ENCODE data around the gene PTK6. TPM values are rescaled to one million over a fixed set of nuclear protein-coding genes. Genes with fewer than 3 reads are reported as not detected.
"Not testable (repeated sequence)": the region's sequence is repeated elsewhere in the genome, so short reads cannot be mapped to it uniquely, and the experiment has no call there.

The PTK6 gene
- total RNA-seq, 1 donor from 2014 or later, result 4.2 TPM

DNA sequence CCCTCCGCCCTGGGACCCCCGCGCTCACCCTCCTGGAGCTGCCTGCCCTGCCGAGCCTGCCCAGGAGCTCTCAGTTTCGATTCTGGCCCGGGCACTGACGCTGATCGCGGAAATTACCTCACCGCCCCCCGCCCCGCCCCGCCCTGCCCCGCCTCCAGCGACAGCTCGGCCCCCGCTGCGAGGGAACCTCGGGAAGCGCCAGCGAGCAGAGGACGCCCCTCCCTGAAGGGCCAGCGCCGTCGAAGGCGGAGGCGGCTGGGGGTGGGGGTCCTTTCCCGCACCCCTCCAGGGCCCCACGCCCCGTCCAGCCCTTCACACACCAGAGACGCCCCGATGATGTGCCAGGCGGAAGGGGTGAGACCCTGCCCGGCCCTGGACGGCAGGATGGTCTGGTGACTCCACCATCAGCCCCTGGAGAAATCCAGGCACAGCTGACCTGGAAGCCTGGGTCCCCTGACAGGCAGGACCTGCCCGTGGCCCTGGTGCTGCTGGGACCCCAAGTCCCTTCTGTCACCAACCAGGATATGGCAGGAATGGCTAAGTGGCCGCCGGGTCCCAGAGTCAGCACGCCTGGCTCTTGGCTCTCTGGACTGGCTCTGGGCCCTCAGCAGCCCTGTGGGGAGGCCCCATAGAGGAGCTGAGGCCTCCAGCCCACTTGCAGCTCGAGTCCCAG is 37.1 kb upstream of the PTK6 start, which contains the start of gene HELZ2:
Gene HELZ2 (minus strand): TSS at position 84 of the 673 bp plus-strand sequence. CDS start 1,854 bp downstream, outside the sequence.
- Histone ChIP-seq H3K27ac (peak within 1 kb of the TSS; percentile 94), H3K27me3 (ENCODE audit: low read depth) (peaks cover 5% of the 10 kb centered on the region)

GRCh38 chr20:63573647-63574131 is 36.5 kb upstream of the PTK6 start:
- DNase-seq (no peak), ATAC-seq (peak; percentile 52 to 57)
- TF ChIP-seq, protein P1, sequence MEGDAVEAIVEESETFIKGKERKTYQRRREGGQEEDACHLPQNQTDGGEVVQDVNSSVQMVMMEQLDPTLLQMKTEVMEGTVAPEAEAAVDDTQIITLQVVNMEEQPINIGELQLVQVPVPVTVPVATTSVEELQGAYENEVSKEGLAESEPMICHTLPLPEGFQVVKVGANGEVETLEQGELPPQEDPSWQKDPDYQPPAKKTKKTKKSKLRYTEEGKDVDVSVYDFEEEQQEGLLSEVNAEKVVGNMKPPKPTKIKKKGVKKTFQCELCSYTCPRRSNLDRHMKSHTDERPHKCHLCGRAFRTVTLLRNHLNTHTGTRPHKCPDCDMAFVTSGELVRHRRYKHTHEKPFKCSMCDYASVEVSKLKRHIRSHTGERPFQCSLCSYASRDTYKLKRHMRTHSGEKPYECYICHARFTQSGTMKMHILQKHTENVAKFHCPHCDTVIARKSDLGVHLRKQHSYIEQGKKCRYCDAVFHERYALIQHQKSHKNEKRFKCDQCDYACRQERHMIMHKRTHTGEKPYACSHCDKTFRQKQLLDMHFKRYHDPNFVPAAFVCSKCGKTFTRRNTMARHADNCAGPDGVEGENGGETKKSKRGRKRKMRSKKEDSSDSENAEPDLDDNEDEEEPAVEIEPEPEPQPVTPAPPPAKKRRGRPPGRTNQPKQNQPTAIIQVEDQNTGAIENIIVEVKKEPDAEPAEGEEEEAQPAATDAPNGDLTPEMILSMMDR (IDR thresholded peaks at IDR 0.05), result no peak
- Histone ChIP-seq H3K27ac (peak overlapping the region; percentile 94), H3K4me1 (peaks cover 24% of the 10 kb centered on the region), H3K27me3 (ENCODE audit: low read depth) (no peaks in the 10 kb centered on the region), H3K4me3 (peak overlapping the region; percentile 86), H3K9me3 (no peaks in the 10 kb centered on the region), H3K36me3 (peaks cover 12% of the 10 kb centered on the region)
- intact Hi-C loops (cut with DNase I), result no loop called here

More for the DNA sequence above, 37.1 kb upstream of the PTK6 start, which contains the start of gene HELZ2:
- ATAC-seq (peak; percentile 89 to 96), DNase-seq (peak; percentile 86)
- intact Hi-C loops (cut with DNase I), result no loop called here
- H3K9me3 ChIP-seq, result no peaks in the 10 kb centered on the region
- peaks cover 17% of the 10 kb centered on the region for H3K4me1 ChIP-seq
- H3K4me3 ChIP-seq, result peak within 1 kb of the TSS; percentile 86
- TF ChIP-seq, protein P1 (IDR thresholded peaks at IDR 0.05), result no peak
- peaks cover 12% of the 10 kb centered on the region for H3K36me3 ChIP-seq

DNA sequence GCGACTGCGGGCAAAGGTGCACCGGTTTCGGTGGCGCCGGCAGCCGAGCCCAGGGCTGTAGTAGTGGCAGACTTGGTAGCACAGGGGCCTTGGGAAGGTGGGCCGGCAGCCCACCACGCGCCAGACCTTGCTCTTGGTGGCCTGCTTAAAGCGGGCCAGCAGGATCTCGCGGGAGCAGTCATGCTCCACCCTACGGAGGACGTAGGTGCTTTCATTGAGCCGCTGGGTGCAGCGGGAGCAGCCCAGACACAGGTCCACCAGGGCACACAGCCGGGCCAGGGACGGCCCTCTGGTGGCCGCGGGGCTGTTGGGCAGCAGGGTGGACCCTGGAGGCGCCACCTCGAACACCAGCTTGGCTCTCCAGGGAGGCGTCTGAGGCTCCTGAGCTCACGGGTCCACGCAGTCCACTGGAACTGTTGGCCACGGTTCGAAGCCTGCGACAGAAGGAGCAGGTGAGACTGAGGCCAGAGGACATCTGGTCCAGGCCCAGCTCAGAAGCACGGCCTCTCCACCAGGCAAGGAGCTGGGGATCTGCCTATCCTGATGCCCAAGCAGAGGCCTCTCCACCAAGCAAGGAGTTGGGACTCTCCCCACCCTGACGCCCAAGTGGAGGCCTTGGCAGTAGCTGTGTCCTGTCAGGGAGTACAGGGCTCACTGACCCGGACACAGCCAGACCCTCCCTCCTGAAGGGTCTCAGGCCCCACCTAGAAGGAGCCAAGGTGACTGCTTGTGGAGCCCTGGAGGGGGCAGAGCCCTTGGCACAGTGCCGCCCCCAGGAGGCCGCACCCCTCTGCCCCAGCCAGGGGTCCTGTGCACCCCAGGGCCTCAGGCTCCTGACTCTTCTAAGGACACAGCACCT is 35.8 kb upstream of the PTK6 start:
- Histone ChIP-seq H3K4me3 (peak overlapping the region; percentile 86), H3K9me3 (no peaks in the 10 kb centered on the region), H3K4me1 (peaks cover 30% of the 10 kb centered on the region), H3K27me3 (ENCODE audit: low read depth) (no peaks in the 10 kb centered on the region), H3K36me3 (peaks cover 12% of the 10 kb centered on the region), H3K27ac (peak overlapping the region; percentile 94)
- DNase-seq (no peak), ATAC-seq (peak; percentile 4 to 11)
- intact Hi-C loops (cut with DNase I), result no loop called here
- TF ChIP-seq, protein P1 (IDR thresholded peaks at IDR 0.05), result no peak

DNA sequence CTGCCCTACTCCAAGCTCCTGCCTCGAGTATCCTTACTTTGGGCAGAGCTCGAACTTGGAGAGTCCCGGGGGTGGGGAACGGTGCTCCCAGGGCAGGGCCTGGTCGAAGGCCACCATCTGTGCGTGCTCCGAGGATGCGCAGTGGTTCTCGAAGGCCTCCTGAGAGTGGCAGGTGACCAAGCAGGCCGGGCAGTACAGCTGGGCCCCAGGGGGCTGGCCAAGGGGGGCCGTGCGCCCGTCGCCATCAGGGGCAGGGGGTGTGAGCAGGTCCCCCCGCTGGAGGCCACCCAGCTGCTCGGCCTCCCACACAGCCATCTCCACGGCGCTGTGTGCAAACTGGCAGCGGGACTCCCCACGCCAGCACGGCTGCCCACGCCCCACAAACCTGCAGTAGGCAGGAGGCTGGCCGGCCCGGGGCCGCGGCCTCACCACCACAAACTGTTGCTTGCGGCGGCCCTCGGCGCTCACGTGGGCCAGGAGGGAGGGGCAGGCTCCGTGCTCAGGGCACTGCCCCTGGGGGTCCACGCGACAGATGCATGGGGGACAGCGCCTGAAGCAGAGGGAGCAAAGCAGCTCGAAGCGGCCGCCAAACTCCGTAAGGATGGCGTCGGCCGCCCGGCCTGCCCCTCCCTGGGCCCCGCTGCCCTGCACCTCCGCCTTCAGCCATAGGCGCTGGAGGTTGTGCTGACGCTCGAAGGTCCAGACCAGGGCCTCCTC is 35.1 kb upstream of the PTK6 start:
- intact Hi-C loops (cut with DNase I), result no loop called here
- Histone ChIP-seq H3K4me3 (no peak overlapping the region), H3K36me3 (peaks cover 12% of the 10 kb centered on the region), H3K9me3 (no peaks in the 10 kb centered on the region), H3K4me1 (peaks cover 30% of the 10 kb centered on the region), H3K27ac (no peak overlapping the region), H3K27me3 (ENCODE audit: low read depth) (no peaks in the 10 kb centered on the region)
- ATAC-seq (no peak), DNase-seq (no peak)
- TF ChIP-seq, protein P1 (IDR thresholded peaks at IDR 0.05), result no peak

DNA sequence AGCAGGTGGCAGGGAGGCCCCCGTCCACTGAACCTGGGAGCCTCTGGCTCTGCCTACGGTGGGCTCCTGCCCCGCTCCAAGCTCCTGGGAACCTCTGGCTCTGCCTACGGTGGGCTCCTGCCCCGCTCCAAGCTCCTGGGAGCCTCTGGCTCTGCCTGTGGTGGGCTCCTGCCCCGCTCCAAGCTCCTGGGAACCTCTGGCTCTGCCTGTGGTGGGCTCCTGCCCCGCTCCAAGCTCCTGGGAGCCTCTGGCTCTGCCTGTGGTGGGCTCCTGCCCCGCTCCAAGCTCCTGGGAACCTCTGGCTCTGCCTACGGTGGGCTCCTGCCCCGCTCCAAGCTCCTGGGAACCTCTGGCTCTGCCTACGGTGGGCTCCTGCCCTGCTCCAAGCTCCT is 33.9 kb upstream of the PTK6 start:
- H3K27me3 ChIP-seq (ENCODE audit: low read depth); ATAC-seq; H3K4me3 ChIP-seq; H3K9me3 ChIP-seq; intact Hi-C loops (cut with DNase I); H3K27ac ChIP-seq; DNase-seq: not testable (repeated sequence)
- Histone ChIP-seq H3K36me3 (peaks cover 20% of the 10 kb centered on the region), H3K4me1 (peaks cover 30% of the 10 kb centered on the region)
